Ishikawa (cell line): ENCODE data around the gene AUTS2.

Experiments used
- EGR1 ChIP-seq: IDR thresholded peaks from 2 replicates; pipeline ENCODE4 v1.6.1; 2012
- EP300 ChIP-seq: IDR thresholded peaks from 2 replicates; pipeline ENCODE4 v1.6.1; 2012; ENCODE audit warnings: borderline replicate concordance
- TEAD4 ChIP-seq: IDR thresholded peaks from 2 replicates; pipeline ENCODE4 v1.6.1; 2012
- ZBTB7A ChIP-seq: IDR thresholded peaks from 2 replicates; pipeline ENCODE4 v1.6.1; 2012; ENCODE audit warnings: low read depth
- TF ChIP-seq, protein P1 (sequence below): IDR thresholded peaks from 2 replicates; pipeline ENCODE4 v1.6.1; 2012

DNA sequence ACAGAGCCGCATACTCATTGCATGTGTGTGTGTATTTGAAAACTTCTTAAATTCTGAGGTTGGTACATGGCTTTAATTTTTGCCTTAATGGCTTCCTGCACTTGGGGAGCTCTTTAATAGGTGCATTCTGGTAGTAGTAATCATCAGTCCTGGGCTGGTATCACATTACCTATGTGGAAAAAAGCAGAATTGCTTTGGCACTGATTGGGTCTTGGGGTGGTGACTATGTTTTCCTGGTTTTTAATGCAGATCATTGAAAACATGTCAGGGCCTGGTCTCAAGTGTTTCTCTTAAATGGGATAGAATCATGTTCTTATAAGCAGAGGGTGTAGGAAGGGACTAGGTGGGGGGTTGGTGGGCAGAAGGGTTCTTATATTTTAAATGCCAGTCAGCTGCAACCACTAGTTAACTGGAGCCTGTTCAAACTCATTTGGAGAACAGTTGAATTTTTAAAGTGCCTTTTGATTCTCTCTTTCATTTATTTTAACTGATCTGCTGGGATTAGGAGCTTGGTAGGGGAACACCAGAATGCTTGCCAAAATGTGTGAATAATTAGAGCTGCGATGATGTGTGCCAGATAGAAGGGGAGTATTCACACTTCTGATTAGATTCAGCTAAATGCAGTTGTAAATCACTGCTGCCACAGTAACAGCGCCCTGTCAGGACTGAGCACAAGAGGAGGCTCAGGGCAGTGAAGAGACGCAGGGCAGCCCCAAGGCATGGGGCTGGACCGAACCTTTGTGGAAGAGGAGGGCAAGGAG, 900.1 kb downstream of the AUTS2 start:
- TF ChIP-seq ZBTB7A (no peak), EP300 (no peak), EGR1 (no peak), TEAD4 (no peak)
- TF ChIP-seq, protein P1, sequence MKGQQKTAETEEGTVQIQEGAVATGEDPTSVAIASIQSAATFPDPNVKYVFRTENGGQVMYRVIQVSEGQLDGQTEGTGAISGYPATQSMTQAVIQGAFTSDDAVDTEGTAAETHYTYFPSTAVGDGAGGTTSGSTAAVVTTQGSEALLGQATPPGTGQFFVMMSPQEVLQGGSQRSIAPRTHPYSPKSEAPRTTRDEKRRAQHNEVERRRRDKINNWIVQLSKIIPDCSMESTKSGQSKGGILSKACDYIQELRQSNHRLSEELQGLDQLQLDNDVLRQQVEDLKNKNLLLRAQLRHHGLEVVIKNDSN: no peak
